ENCODE measurements around the gene ZPR1. TPM values are rescaled to one million over a fixed set of nuclear protein-coding genes. Genes with fewer than 3 reads are reported as not detected.

Gene ZPR1
- total RNA-seq, 4 donors from 2014 or later = 13.1 to 20.9 (median 16.4) TPM

DNA sequence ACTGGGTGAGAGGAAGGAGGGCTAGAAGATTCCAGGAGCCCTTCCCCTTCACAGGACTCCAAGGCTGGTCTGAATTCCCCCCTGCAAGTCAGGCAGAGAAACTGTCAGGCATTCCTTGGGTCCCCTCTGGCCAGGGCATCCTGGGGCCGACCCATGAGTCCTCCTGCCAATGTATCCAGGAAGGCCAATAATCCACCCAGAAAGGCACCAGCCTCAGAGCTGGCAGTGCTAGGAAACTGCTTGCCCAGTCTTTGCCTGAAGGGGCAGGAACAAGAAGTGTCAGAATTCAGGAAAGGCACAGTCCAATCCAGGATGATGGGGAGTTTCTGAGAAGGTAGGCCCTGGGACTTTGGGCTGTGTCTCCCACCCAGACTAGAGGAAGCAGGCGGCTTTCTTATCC is 56.0 kb downstream of the ZPR1 start:
- intact Hi-C loops (cut with DNase I; ENCODE audit: low total_unique reads) (no loop called here), in situ Hi-C loops (cut with MboI; ENCODE audit: low pct_ligation_motif_present in 1 of 4, low pct_unique_long_range_greater_than_20kb in 1 of 4, low sequenced_read_pairs in 3 of 4) (no loop called here)
- no peak for TF ChIP-seq POLR2AphosphoS5 (IDR thresholded peaks at IDR 0.05)
- no peak for TF ChIP-seq POLR2A (IDR thresholded peaks at IDR 0.05)
- TF ChIP-seq, protein P1, sequence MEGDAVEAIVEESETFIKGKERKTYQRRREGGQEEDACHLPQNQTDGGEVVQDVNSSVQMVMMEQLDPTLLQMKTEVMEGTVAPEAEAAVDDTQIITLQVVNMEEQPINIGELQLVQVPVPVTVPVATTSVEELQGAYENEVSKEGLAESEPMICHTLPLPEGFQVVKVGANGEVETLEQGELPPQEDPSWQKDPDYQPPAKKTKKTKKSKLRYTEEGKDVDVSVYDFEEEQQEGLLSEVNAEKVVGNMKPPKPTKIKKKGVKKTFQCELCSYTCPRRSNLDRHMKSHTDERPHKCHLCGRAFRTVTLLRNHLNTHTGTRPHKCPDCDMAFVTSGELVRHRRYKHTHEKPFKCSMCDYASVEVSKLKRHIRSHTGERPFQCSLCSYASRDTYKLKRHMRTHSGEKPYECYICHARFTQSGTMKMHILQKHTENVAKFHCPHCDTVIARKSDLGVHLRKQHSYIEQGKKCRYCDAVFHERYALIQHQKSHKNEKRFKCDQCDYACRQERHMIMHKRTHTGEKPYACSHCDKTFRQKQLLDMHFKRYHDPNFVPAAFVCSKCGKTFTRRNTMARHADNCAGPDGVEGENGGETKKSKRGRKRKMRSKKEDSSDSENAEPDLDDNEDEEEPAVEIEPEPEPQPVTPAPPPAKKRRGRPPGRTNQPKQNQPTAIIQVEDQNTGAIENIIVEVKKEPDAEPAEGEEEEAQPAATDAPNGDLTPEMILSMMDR (IDR thresholded peaks at IDR 0.05) = no peak
- TF ChIP-seq EP300 (IDR thresholded peaks at IDR 0.05; ENCODE audit: low read depth) = no peak
- Histone ChIP-seq H3K9me3 (no peaks in the 10 kb centered on the region), H3K4me1 (peaks cover 0 to 7% (median 5%) of the 10 kb centered on the region in 4 donors), H3K36me3 (no peaks in the 10 kb centered on the region), H3K4me3 (no peak overlapping the region), H3K27me3 (peaks cover 3% of the 10 kb centered on the region), H3K27ac (no peak overlapping the region)
- DNase-seq = no peak
- 83% methylated on average over 2 of the region's 2 CpGs; no CpG with 5 or more reads in 1 of the 2 donors for WGBS, 2 donors (ENCODE audit: low coverage in 1 of 2)

DNA sequence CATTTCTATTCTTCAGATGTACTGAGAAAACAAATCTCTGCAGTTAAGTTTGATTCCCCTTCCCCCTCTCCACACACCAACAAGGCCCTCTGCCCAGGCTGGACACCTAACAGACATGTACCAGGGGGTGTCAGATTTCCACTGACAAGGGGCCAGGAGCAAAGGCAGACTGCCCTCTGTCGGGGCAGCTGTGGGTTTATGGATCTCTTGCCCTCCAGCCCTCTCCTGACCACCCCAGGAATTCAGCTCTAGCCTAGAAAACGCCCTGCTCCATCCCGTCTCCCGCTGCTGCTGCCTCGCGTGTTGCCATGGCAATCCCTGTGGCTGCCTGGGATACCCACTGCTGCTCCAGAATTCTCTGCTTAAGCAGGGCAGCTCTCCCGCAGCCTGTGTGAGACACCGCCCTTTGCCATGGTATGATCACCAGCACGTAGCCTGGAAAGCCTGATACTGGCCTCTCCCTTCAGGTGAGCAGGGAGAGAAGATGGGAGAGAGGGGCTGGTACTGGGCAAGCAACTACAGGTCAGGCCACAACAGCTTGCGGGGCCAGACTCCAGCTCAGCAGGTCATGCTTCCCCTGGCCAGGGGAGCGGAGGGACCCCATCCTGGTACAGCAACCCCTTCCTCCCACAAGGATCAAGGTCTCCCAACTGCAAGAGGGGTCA is 56.6 kb downstream of the ZPR1 start:
- intact Hi-C loops (cut with DNase I; ENCODE audit: low total_unique reads) = no loop called here
- no peak for TF ChIP-seq POLR2AphosphoS5 (IDR thresholded peaks at IDR 0.05)
- TF ChIP-seq, protein P1 (IDR thresholded peaks at IDR 0.05) = no peak
- TF ChIP-seq POLR2A (IDR thresholded peaks at IDR 0.05) = no peak
- TF ChIP-seq EP300 (IDR thresholded peaks at IDR 0.05; ENCODE audit: low read depth) = no peak
- WGBS, 2 donors (ENCODE audit: low coverage in 1 of 2) = 61 to 100% methylated on average over 1 to 11 of the region's 11 CpGs

DNA sequence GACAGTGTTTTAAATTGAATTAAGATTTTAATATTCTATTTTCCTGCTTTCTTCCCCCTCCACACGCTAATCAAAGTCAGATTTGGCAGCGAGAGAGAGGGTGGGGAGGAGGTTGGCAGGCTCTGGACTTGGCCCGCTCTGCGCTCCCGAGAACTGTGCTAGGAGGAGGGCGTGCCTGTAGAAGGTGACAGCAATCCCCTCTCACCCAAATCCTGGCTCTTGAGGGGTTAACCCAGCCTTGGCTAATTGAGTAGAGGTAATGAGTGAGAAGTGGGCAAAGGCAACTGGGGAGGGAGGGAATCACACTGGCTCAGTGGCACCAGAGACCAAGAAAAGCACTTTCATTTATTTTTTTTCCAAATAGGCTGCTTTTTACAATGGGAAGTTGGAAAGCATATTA is 57.2 kb downstream of the ZPR1 start:
- no peak overlapping the region for H3K27ac ChIP-seq
- no peak for DNase-seq
- no peaks in the 10 kb centered on the region for H3K36me3 ChIP-seq
- H3K4me1 ChIP-seq = peaks cover 0 to 7% (median 5%) of the 10 kb centered on the region in 4 donors
- intact Hi-C loops (cut with DNase I; ENCODE audit: low total_unique reads) = no loop called here
- in situ Hi-C loops (cut with MboI; ENCODE audit: low pct_ligation_motif_present in 1 of 4, low pct_unique_long_range_greater_than_20kb in 1 of 4, low sequenced_read_pairs in 3 of 4) = no loop called here
- TF ChIP-seq EP300 (IDR thresholded peaks at IDR 0.05; ENCODE audit: low read depth) (no peak), POLR2AphosphoS5 (IDR thresholded peaks at IDR 0.05) (no peak), POLR2A (IDR thresholded peaks at IDR 0.05) (no peak)
- TF ChIP-seq, protein P1 (IDR thresholded peaks at IDR 0.05) = no peak
- H3K4me3 ChIP-seq = no peak overlapping the region
- H3K27me3 ChIP-seq = peaks cover 9% of the 10 kb centered on the region
- H3K9me3 ChIP-seq = no peaks in the 10 kb centered on the region
- WGBS, 2 donors (ENCODE audit: low coverage in 1 of 2) = 20 to 45% methylated on average over 1 to 6 of the region's 6 CpGs

More for the DNA sequence above, 56.6 kb downstream of the ZPR1 start:
- H3K9me3 ChIP-seq = no peaks in the 10 kb centered on the region
- in situ Hi-C loops (cut with MboI; ENCODE audit: low pct_ligation_motif_present in 1 of 4, low pct_unique_long_range_greater_than_20kb in 1 of 4, low sequenced_read_pairs in 3 of 4) = no loop called here
- H3K4me3 ChIP-seq = no peak overlapping the region
- H3K27me3 ChIP-seq = peaks cover 3% of the 10 kb centered on the region
- no peak for DNase-seq
- H3K27ac ChIP-seq = no peak overlapping the region
- no peaks in the 10 kb centered on the region for H3K36me3 ChIP-seq
- H3K4me1 ChIP-seq = peaks cover 0 to 7% (median 5%) of the 10 kb centered on the region in 4 donors

DNA sequence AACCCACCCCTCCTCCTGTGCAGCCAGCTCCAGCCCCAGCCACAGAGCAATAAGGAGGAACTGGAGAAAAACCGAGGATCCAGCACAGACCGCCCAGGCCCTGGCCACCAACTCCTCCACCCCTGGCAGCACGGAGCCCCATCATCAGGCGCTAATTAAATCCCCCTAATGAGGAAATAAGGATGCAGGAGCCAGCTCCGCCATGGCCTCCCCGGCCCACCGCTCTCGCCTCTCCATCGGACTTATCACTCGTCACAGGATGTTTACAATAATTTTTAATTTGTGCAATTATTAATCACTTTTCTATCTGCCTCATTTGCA is 57.6 kb downstream of the ZPR1 start:
- in situ Hi-C loops (cut with MboI; ENCODE audit: low pct_ligation_motif_present in 1 of 4, low pct_unique_long_range_greater_than_20kb in 1 of 4, low sequenced_read_pairs in 3 of 4) = no loop called here

More for the DNA sequence above, 57.6 kb downstream of the ZPR1 start:
- H3K4me3 ChIP-seq = no peak overlapping the region
- H3K9me3 ChIP-seq = no peaks in the 10 kb centered on the region
- no peaks in the 10 kb centered on the region for H3K36me3 ChIP-seq
- TF ChIP-seq POLR2AphosphoS5 (IDR thresholded peaks at IDR 0.05) (no peak), POLR2A (IDR thresholded peaks at IDR 0.05) (no peak), EP300 (IDR thresholded peaks at IDR 0.05; ENCODE audit: low read depth) (no peak)
- TF ChIP-seq, protein P1 (IDR thresholded peaks at IDR 0.05) = no peak
- no peak overlapping the region for H3K27ac ChIP-seq
- peaks cover 11% of the 10 kb centered on the region for H3K27me3 ChIP-seq
- no peak for DNase-seq
- WGBS, 2 donors (ENCODE audit: low coverage in 1 of 2) = 68 to 75% methylated on average over 8 to 10 of the region's 10 CpGs
- intact Hi-C loops (cut with DNase I; ENCODE audit: low total_unique reads) = no loop called here
- peaks cover 0 to 7% (median 5%) of the 10 kb centered on the region in 4 donors for H3K4me1 ChIP-seq

Data from transverse colon (tissue), 4 donors.